Measurements from ENCODE around the gene PZP.

PZP gene

GRCh38 chr12:9133216-9133916 is 74.8 kb downstream of the PZP start:
- no peaks in the 10 kb centered on the region for H3K4me1 ChIP-seq (ENCODE audit: control insufficient read depth in 5 of 5, insufficient read depth in 5 of 5, low read length in 5 of 5)
- H3K9me3 ChIP-seq (ENCODE audit: control insufficient read depth in 5 of 5, low read length in 5 of 5) = peaks cover 0 to 3% (median 0%) of the 10 kb centered on the region in 5 donors
- no peak overlapping the region for H3K27ac ChIP-seq (ENCODE audit: low read depth, low read length)
- H3K27me3 ChIP-seq (ENCODE audit: control insufficient read depth in 5 of 5, insufficient read depth in 4 of 5, low read length in 5 of 5) = no peaks in the 10 kb centered on the region
- H3K4me3 ChIP-seq (ENCODE audit: low read depth in 1 of 5, low read length in 5 of 5) = no peak overlapping the region
- no peak overlapping the region for H3K9ac ChIP-seq (ENCODE audit: low read length in 5 of 5)
- peaks cover 0 to under 1% (median 0%) of the 10 kb centered on the region in 5 donors for H3K36me3 ChIP-seq (ENCODE audit: control insufficient read depth in 5 of 5, insufficient read depth in 5 of 5, low read length in 5 of 5)

- Histone ChIP-seq H3K9me3 (ENCODE audit: control insufficient read depth in 5 of 5, low read length in 5 of 5) (peaks cover 0 to 3% (median 0%) of the 10 kb centered on the region in 5 donors), H3K9ac (ENCODE audit: low read length in 5 of 5) (no peak overlapping the region), H3K4me3 (ENCODE audit: low read depth in 1 of 5, low read length in 5 of 5) (no peak overlapping the region), H3K27me3 (ENCODE audit: control insufficient read depth in 5 of 5, insufficient read depth in 4 of 5, low read length in 5 of 5) (no peaks in the 10 kb centered on the region), H3K36me3 (ENCODE audit: control insufficient read depth in 5 of 5, insufficient read depth in 5 of 5, low read length in 5 of 5) (peaks cover 0 to 4% (median 0%) of the 10 kb centered on the region in 5 donors), H3K4me1 (ENCODE audit: control insufficient read depth in 5 of 5, insufficient read depth in 5 of 5, low read length in 5 of 5) (no peaks in the 10 kb centered on the region), H3K27ac (ENCODE audit: low read depth, low read length) (no peak overlapping the region)
Measured at GRCh38 chr12:9132008-9132535, 76.1 kb downstream of the PZP start.

- Histone ChIP-seq H3K9me3 (ENCODE audit: control insufficient read depth in 5 of 5, low read length in 5 of 5) (peaks cover 0 to 3% (median 0%) of the 10 kb centered on the region in 5 donors), H3K9ac (ENCODE audit: low read length in 5 of 5) (no peak overlapping the region), H3K4me3 (ENCODE audit: low read depth in 1 of 5, low read length in 5 of 5) (no peak overlapping the region), H3K27ac (ENCODE audit: low read depth, low read length) (no peak overlapping the region), H3K36me3 (ENCODE audit: control insufficient read depth in 5 of 5, insufficient read depth in 5 of 5, low read length in 5 of 5) (peaks cover 0 to 4% (median 0%) of the 10 kb centered on the region in 5 donors), H3K4me1 (ENCODE audit: control insufficient read depth in 5 of 5, insufficient read depth in 5 of 5, low read length in 5 of 5) (no peaks in the 10 kb centered on the region), H3K27me3 (ENCODE audit: control insufficient read depth in 5 of 5, insufficient read depth in 4 of 5, low read length in 5 of 5) (no peaks in the 10 kb centered on the region)
Measured at GRCh38 chr12:9130244-9130643, 78.0 kb downstream of the PZP start.

- Histone ChIP-seq H3K9me3 (ENCODE audit: control insufficient read depth in 5 of 5, low read length in 5 of 5) (peaks cover 0 to 3% (median 0%) of the 10 kb centered on the region in 5 donors), H3K27me3 (ENCODE audit: control insufficient read depth in 5 of 5, insufficient read depth in 4 of 5, low read length in 5 of 5) (no peaks in the 10 kb centered on the region), H3K4me1 (ENCODE audit: control insufficient read depth in 5 of 5, insufficient read depth in 5 of 5, low read length in 5 of 5) (peaks cover 0 to 18% (median 12%) of the 10 kb centered on the region in 5 donors), H3K27ac (ENCODE audit: low read depth, low read length) (no peak overlapping the region), H3K9ac (ENCODE audit: low read length in 5 of 5) (no peak overlapping the region), H3K36me3 (ENCODE audit: control insufficient read depth in 5 of 5, insufficient read depth in 5 of 5, low read length in 5 of 5) (peaks cover 0 to 4% (median 0%) of the 10 kb centered on the region in 5 donors), H3K4me3 (ENCODE audit: low read depth in 1 of 5, low read length in 5 of 5) (no peak overlapping the region)
Measured at GRCh38 chr12:9127936-9128663, 80.1 kb downstream of the PZP start.

GRCh38 chr12:9127484-9127883 is 80.7 kb downstream of the PZP start:
- Histone ChIP-seq H3K4me3 (ENCODE audit: low read depth in 1 of 5, low read length in 5 of 5) (no peak overlapping the region), H3K9me3 (ENCODE audit: control insufficient read depth in 5 of 5, low read length in 5 of 5) (peaks cover 0 to 3% (median 0%) of the 10 kb centered on the region in 5 donors), H3K27me3 (ENCODE audit: control insufficient read depth in 5 of 5, insufficient read depth in 4 of 5, low read length in 5 of 5) (no peaks in the 10 kb centered on the region), H3K36me3 (ENCODE audit: control insufficient read depth in 5 of 5, insufficient read depth in 5 of 5, low read length in 5 of 5) (peaks cover 0 to 4% (median 0%) of the 10 kb centered on the region in 5 donors), H3K9ac (ENCODE audit: low read length in 5 of 5) (no peak overlapping the region), H3K27ac (ENCODE audit: low read depth, low read length) (no peak overlapping the region), H3K4me1 (ENCODE audit: control insufficient read depth in 5 of 5, insufficient read depth in 5 of 5, low read length in 5 of 5) (peaks cover 0 to 20% (median 12%) of the 10 kb centered on the region in 5 donors)

- Histone ChIP-seq H3K27me3 (ENCODE audit: control insufficient read depth in 5 of 5, insufficient read depth in 4 of 5, low read length in 5 of 5) (no peaks in the 10 kb centered on the region), H3K9me3 (ENCODE audit: control insufficient read depth in 5 of 5, low read length in 5 of 5) (no peaks in the 10 kb centered on the region), H3K27ac (ENCODE audit: low read depth, low read length) (peak overlapping the region; percentile 39), H3K4me1 (ENCODE audit: control insufficient read depth in 5 of 5, insufficient read depth in 5 of 5, low read length in 5 of 5) (peaks cover 0 to 28% (median 12%) of the 10 kb centered on the region in 5 donors), H3K4me3 (ENCODE audit: low read depth in 1 of 5, low read length in 5 of 5) (peak overlapping the region in 1 of 5 donors; percentile 43), H3K36me3 (ENCODE audit: control insufficient read depth in 5 of 5, insufficient read depth in 5 of 5, low read length in 5 of 5) (peaks cover 0 to 4% (median 0%) of the 10 kb centered on the region in 5 donors), H3K9ac (ENCODE audit: low read length in 5 of 5) (no peak overlapping the region)
Measured at GRCh38 chr12:9124383-9125031, 83.7 kb downstream of the PZP start.

- Histone ChIP-seq H3K9ac (ENCODE audit: low read length in 5 of 5) (peak overlapping the region in 1 of 5 donors; percentile 56), H3K27ac (ENCODE audit: low read depth, low read length) (peak overlapping the region; percentile 39), H3K4me1 (ENCODE audit: control insufficient read depth in 5 of 5, insufficient read depth in 5 of 5, low read length in 5 of 5) (peaks cover 0 to 33% (median 12%) of the 10 kb centered on the region in 5 donors)
Measured at GRCh38 chr12:9123781-9124382, 84.3 kb downstream of the PZP start.

GRCh38 chr12:9122091-9122609 is 86.0 kb downstream of the PZP start:
- H3K9me3 ChIP-seq (ENCODE audit: control insufficient read depth in 5 of 5, low read length in 5 of 5) = no peaks in the 10 kb centered on the region
- no peak overlapping the region for H3K4me3 ChIP-seq (ENCODE audit: low read depth in 1 of 5, low read length in 5 of 5)
- peaks cover 0 to 2% (median 0%) of the 10 kb centered on the region in 5 donors for H3K27me3 ChIP-seq (ENCODE audit: control insufficient read depth in 5 of 5, insufficient read depth in 4 of 5, low read length in 5 of 5)
- no peaks in the 10 kb centered on the region for H3K36me3 ChIP-seq (ENCODE audit: control insufficient read depth in 5 of 5, insufficient read depth in 5 of 5, low read length in 5 of 5)
- H3K4me1 ChIP-seq (ENCODE audit: control insufficient read depth in 5 of 5, insufficient read depth in 5 of 5, low read length in 5 of 5) = peaks cover 0 to 50% (median 16%) of the 10 kb centered on the region in 5 donors
- peak overlapping the region; percentile 6 for H3K27ac ChIP-seq (ENCODE audit: low read depth, low read length)
- H3K9ac ChIP-seq (ENCODE audit: low read length in 5 of 5) = no peak overlapping the region

More at GRCh38 chr12:9123781-9124382, 84.3 kb downstream of the PZP start:
- Histone ChIP-seq H3K27me3 (ENCODE audit: control insufficient read depth in 5 of 5, insufficient read depth in 4 of 5, low read length in 5 of 5) (no peaks in the 10 kb centered on the region), H3K4me3 (ENCODE audit: low read depth in 1 of 5, low read length in 5 of 5) (peak overlapping the region in 4 of 5 donors; percentile 28 to 50 (median 38)), H3K36me3 (ENCODE audit: control insufficient read depth in 5 of 5, insufficient read depth in 5 of 5, low read length in 5 of 5) (peaks cover 0 to 4% (median 0%) of the 10 kb centered on the region in 5 donors), H3K9me3 (ENCODE audit: control insufficient read depth in 5 of 5, low read length in 5 of 5) (no peaks in the 10 kb centered on the region)

GRCh38 chr12:9120487-9121184 is 87.6 kb downstream of the PZP start:
- H3K27me3 ChIP-seq (ENCODE audit: control insufficient read depth in 5 of 5, insufficient read depth in 4 of 5, low read length in 5 of 5) = peaks cover 0 to 2% (median 0%) of the 10 kb centered on the region in 5 donors
- H3K36me3 ChIP-seq (ENCODE audit: control insufficient read depth in 5 of 5, insufficient read depth in 5 of 5, low read length in 5 of 5) = no peaks in the 10 kb centered on the region
- peak overlapping the region; percentile 58 for H3K27ac ChIP-seq (ENCODE audit: low read depth, low read length)
- H3K4me3 ChIP-seq (ENCODE audit: low read depth in 1 of 5, low read length in 5 of 5) = no peak overlapping the region
- H3K9me3 ChIP-seq (ENCODE audit: control insufficient read depth in 5 of 5, low read length in 5 of 5) = no peaks in the 10 kb centered on the region
- H3K9ac ChIP-seq (ENCODE audit: low read length in 5 of 5) = no peak overlapping the region
- H3K4me1 ChIP-seq (ENCODE audit: control insufficient read depth in 5 of 5, insufficient read depth in 5 of 5, low read length in 5 of 5) = peaks cover 0 to 61% (median 29%) of the 10 kb centered on the region in 5 donors

Data from subcutaneous abdominal adipose tissue (tissue), 5 donors.